Smooth muscle cell (in vitro differentiated cells): ENCODE data around the gene SMTN. TPM values are rescaled to one million over a fixed set of nuclear protein-coding genes. Genes with fewer than 3 reads are reported as not detected.

ENCODE experiments used
- DNase-seq: peaks from one replicate; lab custom pipeline; 2025; ENCODE audit not compliant: unreplicated experiment; lab: John Stamatoyannopoulos, UW
- H2AFZ ChIP-seq: fragments of 200-600 bp; sonication (generic); 2 replicates; pipeline ENCODE4 v1.6.0; 2016; ENCODE audit warnings: antibody characterized with exemption, low read depth, mild to moderate bottlenecking
- H3F3A ChIP-seq: fragments of 200-600 bp; sonication (generic); 2 replicates; pipeline ENCODE4 v1.6.0; 2017; ENCODE audit warnings: antibody characterized with exemption, low read depth
- H3K27ac ChIP-seq: fragments of 200-600 bp; sonication (generic); 2 replicates; pipeline ENCODE4 v1.5.1; 2016; ENCODE audit warnings: low read depth, mild to moderate bottlenecking
- H3K27me3 ChIP-seq: fragments of 200-600 bp; sonication (generic); 2 replicates; pipeline ENCODE4 v1.6.1; 2016; ENCODE audit warnings: low read depth, mild to moderate bottlenecking
- H3K36me3 ChIP-seq: fragments of 200-600 bp; sonication (generic); 2 replicates; pipeline ENCODE4 v1.5.1; 2016; ENCODE audit warnings: low read depth
- H3K4me1 ChIP-seq: fragments of 200-600 bp; sonication (generic); 2 replicates; pipeline ENCODE4 v1.5.1; 2016; ENCODE audit warnings: low read depth
- H3K4me2 ChIP-seq: fragments of 200-600 bp; sonication (generic); 2 replicates; pipeline ENCODE4 v1.6.0; 2016; ENCODE audit warnings: mild to moderate bottlenecking
- H3K4me3 ChIP-seq: fragments of 200-600 bp; sonication (generic); 2 replicates; pipeline ENCODE4 v1.5.1; 2016; ENCODE audit warnings: mild to moderate bottlenecking
- H3K79me2 ChIP-seq: fragments of 200-600 bp; sonication (generic); 2 replicates; pipeline ENCODE4 v1.6.0; 2016; ENCODE audit warnings: low read depth, mild to moderate bottlenecking
- H3K9ac ChIP-seq: fragments of 200-600 bp; sonication (generic); 2 replicates; pipeline ENCODE4 v1.6.0; 2016; ENCODE audit warnings: low read depth
- H3K9me3 ChIP-seq: fragments of 200-600 bp; sonication (generic); replicated peaks from 2 replicates; pipeline ENCODE4 v1.5.1; 2016; ENCODE audit warnings: low read depth
- H4K20me1 ChIP-seq: fragments of 200-600 bp; sonication (generic); 2 replicates; pipeline ENCODE4 v1.6.0; 2016; ENCODE audit warnings: low read depth
- CTCF ChIP-seq: fragments of 200-600 bp; sonication (generic); IDR thresholded peaks from 2 replicates; pipeline ENCODE4 v1.5.1; 2017; ENCODE audit warnings: borderline replicate concordance, mild to moderate bottlenecking, antibody characterized with exemption; ENCODE audit not compliant: insufficient read depth, poor library complexity, severe bottlenecking
- WGBS: methylation state at CpG from one replicate; pipeline ENCODE4 v1.1.7; 2016; ENCODE audit warnings: low lambda C conversion rate; 5-methylcytosine and 5-hydroxymethylcytosine counted together
- polyA plus RNA-seq: library from polyadenylated mRNA; unstranded; fragments of >200 nt; fragmentation: Nextera tagmentation; extraction: Ambion mirVana; gene quantifications from 2 replicates; pipeline ENCODE4 v1.2.1, GENCODE V29; 2016
- total RNA-seq: library from RNA; depleted of rRNA; stranded (reverse); fragments of >200 nt; gene quantifications from 2 replicates; pipeline ENCODE4 v1.2.3, GENCODE V29; 2014

The SMTN gene
- total and polyA plus RNA-seq, 2 experiments from 2014 or later = 58.6 to 108 TPM

DNA sequence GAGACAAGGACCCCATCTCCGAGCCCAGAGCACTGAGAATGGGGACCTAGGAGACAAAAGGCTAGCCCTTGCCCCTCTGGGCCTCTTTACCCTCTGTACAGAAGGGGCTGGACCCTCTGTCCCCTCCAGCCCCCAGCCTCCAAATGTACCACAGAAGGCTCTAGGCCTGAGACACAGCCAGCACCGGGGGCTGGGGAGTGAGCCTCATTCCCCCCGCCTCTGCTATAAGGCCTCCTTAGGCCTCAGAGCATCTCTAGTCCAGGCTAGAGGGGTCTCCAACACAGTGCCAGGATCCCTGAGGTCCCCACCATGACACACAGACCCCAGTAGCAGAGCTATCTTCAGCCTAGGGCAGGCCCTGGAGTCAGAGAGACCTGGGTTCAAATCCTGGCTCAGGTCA lies 4.8 kb downstream of the SMTN start:
- H3K4me2 ChIP-seq = peak overlapping the region; percentile 91
- WGBS = 98% methylated on average over 3 of the region's 3 CpGs
- H3K36me3 ChIP-seq = no peaks in the 10 kb centered on the region
- H3K27ac ChIP-seq = peak overlapping the region; percentile 59
- peak overlapping the region; percentile 68 for H3K9ac ChIP-seq
- no peak for DNase-seq
- peaks cover 17% of the 10 kb centered on the region for H3F3A ChIP-seq
- H3K79me2 ChIP-seq = peaks cover 37% of the 10 kb centered on the region
- no peaks in the 10 kb centered on the region for H3K9me3 ChIP-seq
- peaks cover 72% of the 10 kb centered on the region for H4K20me1 ChIP-seq
- H2AFZ ChIP-seq = no peak overlapping the region
- TF ChIP-seq CTCF = no peak
- H3K4me3 ChIP-seq = no peak overlapping the region
- H3K27me3 ChIP-seq = no peaks in the 10 kb centered on the region
- peaks cover 28% of the 10 kb centered on the region for H3K4me1 ChIP-seq

DNA sequence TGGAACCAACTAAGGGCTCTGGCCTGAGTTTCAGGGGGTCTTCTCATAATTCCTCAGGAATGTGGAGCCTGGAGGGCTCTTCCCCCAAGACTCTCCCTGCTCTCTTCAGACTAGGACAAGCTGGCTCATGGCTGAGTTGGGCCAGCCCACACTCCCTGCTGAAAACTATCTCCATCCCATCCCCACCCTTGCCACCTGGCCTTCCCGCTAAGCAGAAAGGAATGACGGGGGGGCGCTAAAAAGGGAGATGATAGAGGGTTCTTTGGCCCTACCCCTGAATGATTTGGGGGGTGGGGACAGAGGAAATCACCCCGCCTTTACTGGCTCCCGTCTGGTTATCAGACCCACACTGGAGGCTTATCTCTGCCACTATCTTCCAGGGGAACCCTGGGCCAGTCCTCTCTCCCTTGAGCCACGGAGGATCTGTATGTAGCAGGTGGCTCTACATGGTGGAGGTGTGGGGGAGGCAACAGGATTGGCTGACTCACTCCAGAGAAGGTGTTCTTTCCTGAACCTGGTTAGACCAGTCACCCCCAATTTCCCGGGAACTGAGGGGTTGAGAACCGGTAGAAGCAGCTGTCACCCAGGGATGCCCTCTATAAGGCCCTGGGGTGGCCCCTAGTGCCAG lies 5.7 kb downstream of the SMTN start:
- Histone ChIP-seq H3K9ac (no peak overlapping the region), H3F3A (peaks cover 17% of the 10 kb centered on the region), H3K9me3 (no peaks in the 10 kb centered on the region), H3K4me2 (no peak overlapping the region), H3K4me1 (peaks cover 26% of the 10 kb centered on the region), H3K79me2 (peaks cover 30% of the 10 kb centered on the region), H3K4me3 (no peak overlapping the region), H3K27me3 (no peaks in the 10 kb centered on the region), H3K27ac (no peak overlapping the region), H2AFZ (no peak overlapping the region), H3K36me3 (no peaks in the 10 kb centered on the region), H4K20me1 (peaks cover 80% of the 10 kb centered on the region)
- no peak for TF ChIP-seq CTCF
- no peak for DNase-seq
- 74% methylated on average over 8 of the region's 8 CpGs for WGBS

GRCh38 chr22:31087744-31088215 lies 6.7 kb downstream of the SMTN start:
- Histone ChIP-seq H3K4me2 (no peak overlapping the region), H3K36me3 (peaks cover 4% of the 10 kb centered on the region), H3K9me3 (no peaks in the 10 kb centered on the region), H3F3A (peaks cover 12% of the 10 kb centered on the region), H3K27ac (no peak overlapping the region), H3K4me3 (no peak overlapping the region), H4K20me1 (peaks cover 83% of the 10 kb centered on the region), H3K27me3 (no peaks in the 10 kb centered on the region), H3K79me2 (peaks cover 20% of the 10 kb centered on the region), H2AFZ (no peak overlapping the region), H3K4me1 (peaks cover 16% of the 10 kb centered on the region), H3K9ac (no peak overlapping the region)
- 98% methylated on average over 21 of the region's 21 CpGs for WGBS
- TF ChIP-seq CTCF = no peak
- no peak for DNase-seq
